ENCODE measurements around the gene CHIT1.

GRCh38 chr1:203177036-203177405, 52.5 kb downstream of the CHIT1 start:
- TF ChIP-seq POLR2A (IDR thresholded peaks at IDR 0.05) = no peak
- TF ChIP-seq EP300 (IDR thresholded peaks at IDR 0.05) = no peak
